ENCODE data around the gene CDH13. TPM values are rescaled to one million over a fixed set of nuclear protein-coding genes. Genes with fewer than 3 reads are reported as not detected.

The CDH13 gene
- polyA plus RNA-seq, 3 donors = 1.0 to 7.7 (median 2.8) TPM

DNA sequence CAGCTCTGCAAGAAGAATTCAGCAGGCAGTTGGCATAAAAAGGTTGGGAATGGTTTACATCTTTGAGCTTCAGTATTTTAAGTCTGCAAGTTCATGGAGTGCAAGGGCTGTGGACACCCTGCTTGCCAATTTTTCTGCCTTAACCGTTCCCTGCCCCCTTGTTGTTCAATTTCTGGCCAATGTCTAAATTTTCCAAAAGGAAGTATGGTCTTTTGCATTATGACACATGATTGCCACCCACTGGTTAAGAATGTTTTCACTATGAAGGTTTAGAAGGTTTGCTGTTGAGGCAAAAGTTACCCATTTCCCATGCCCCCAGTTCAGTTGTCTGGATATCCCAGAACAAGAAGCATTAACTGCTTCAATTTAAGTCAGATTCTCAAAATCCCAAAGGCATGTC lies 441.9 kb downstream of the CDH13 start:
- WGBS, 3 donors = 17 to 28% (median 23%) methylated on average over 1 of the region's 1 CpG
- H3K27ac ChIP-seq (ENCODE audit: low read depth, low read length) = no peak overlapping the region

GRCh38 chr16:83070416-83071209 lies 443.8 kb downstream of the CDH13 start:
- 57 to 72% (median 61%) methylated on average over 5 of the region's 5 CpGs for WGBS, 3 donors
- no peak overlapping the region for H3K27ac ChIP-seq (ENCODE audit: low read depth, low read length)

DNA sequence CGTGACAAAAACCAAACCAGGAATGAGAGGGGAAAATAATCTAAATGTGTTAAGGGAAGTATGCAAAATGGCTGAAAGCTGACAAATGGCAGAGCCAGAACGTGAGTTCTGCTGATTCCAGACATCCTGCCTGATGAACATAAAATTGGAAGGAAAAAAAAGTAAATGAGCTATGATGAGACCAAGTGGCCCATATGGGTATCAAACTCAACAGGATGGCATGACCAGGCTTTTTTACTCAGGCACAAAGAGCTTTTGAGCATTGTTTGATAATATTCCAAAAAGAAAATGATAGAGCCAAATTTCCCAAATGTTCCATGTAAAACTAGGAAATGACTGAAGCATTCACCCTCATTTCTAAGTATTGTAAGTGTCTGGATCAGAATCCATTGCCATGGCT lies 449.2 kb downstream of the CDH13 start:
- 45 to 51% (median 49%) methylated on average over 2 of the region's 2 CpGs for WGBS, 3 donors
- no peak overlapping the region for H3K27ac ChIP-seq (ENCODE audit: low read depth, low read length)

- no peak overlapping the region for H3K27ac ChIP-seq (ENCODE audit: low read depth, low read length)
- 56 to 89% (median 85%) methylated on average over 3 of the region's 3 CpGs for WGBS, 3 donors
Measured at GRCh38 chr16:83083361-83083760, 456.6 kb downstream of the CDH13 start.

DNA sequence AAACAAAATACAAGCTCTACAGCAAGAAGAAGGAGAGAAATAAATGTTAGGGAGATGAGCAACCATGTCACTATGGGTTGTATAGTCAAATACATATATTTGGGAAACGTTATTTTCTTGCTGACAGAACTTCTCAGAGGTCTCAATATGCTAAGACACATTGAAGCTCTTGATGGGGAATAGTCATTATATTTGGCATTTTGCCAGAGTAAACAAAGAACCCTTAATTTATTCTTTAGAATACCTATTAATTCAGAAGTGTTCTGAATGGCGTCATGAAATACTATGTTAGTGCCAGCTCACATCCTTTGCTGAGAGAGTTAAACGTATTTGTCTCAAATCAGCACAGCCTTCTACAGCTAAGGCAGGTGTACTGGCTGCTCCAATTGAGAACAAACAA lies 458.9 kb downstream of the CDH13 start:
- 35 to 68% (median 55%) methylated on average over 3 of the region's 3 CpGs for WGBS, 3 donors
- no peak overlapping the region for H3K27ac ChIP-seq (ENCODE audit: low read depth, low read length)

DNA sequence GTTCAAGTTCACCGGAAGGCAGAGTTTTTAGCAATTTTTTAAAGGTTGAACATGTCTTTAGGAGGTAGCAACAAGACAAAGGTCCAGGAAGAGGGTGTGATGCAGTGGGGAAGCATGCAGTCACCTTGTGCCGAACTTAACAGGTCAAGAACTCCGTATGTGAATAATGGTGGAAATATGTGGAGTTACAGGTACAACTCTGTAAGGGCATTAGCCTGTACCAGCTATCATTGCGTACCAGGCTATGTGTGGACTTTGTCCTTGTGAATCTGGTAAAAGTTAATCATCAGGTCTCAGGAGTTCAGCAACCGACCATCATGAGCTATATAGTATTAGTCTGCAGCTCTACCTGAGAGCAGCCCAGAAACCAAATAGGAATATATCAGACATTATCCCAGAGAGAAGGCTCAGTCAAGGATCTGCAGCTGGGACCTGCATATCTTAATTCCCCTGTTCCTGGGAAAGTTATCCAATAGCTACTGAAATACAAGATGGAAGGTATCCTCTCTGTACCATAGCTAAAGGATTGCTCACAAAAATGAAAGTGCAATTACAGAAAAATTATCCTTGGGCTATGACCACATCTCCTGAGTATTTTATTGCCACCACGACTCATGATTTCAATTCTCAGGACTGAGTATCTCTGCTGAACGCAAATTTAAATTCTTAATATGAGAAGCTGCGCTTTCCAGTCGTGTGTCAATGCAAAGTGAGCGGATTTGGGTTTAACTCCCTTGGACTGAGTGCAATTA lies 469.3 kb downstream of the CDH13 start:
- no peak overlapping the region for H3K27ac ChIP-seq (ENCODE audit: low read depth, low read length)
- 50 to 78% (median 65%) methylated on average over 10 of the region's 10 CpGs for WGBS, 3 donors

DNA sequence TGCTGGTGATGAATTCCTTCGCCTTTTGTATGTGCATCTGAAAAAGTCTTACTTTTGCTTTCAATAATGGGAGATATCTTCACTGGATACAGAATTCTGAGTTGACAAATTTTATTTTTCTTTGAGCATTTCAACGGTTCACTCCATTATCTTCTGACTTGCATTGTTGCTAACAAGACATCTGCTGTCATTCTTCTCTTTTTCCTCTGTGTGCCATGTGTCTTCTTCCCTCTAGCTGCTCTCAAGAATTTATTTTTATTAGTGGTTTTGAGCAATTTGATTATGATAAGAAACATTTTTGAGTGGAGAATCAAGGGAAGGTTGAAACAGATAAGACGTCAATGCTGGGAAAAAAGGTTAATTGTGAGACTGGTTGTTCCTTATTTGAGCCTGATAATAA lies 471.8 kb downstream of the CDH13 start:
- WGBS, 3 donors = 83 to 96% (median 94%) methylated on average over 3 of the region's 3 CpGs
- no peak overlapping the region for H3K27ac ChIP-seq (ENCODE audit: low read depth, low read length)

GRCh38 chr16:83100679-83101078 lies 473.9 kb downstream of the CDH13 start:
- H3K27ac ChIP-seq (ENCODE audit: low read depth, low read length) = no peak overlapping the region
- 83 to 93% (median 88%) methylated on average over 2 of the region's 2 CpGs for WGBS, 3 donors

- no peak overlapping the region for H3K27ac ChIP-seq (ENCODE audit: low read depth, low read length)
- 75 to 92% (median 80%) methylated on average over 6 of the region's 6 CpGs for WGBS, 3 donors
Measured at GRCh38 chr16:83102336-83102735, 475.6 kb downstream of the CDH13 start.

- WGBS, 3 donors = 75 to 90% (median 88%) methylated on average over 9 of the region's 9 CpGs
- H3K27ac ChIP-seq (ENCODE audit: low read depth, low read length) = no peak overlapping the region
Measured at GRCh38 chr16:83105279-83106077, 478.7 kb downstream of the CDH13 start.

DNA sequence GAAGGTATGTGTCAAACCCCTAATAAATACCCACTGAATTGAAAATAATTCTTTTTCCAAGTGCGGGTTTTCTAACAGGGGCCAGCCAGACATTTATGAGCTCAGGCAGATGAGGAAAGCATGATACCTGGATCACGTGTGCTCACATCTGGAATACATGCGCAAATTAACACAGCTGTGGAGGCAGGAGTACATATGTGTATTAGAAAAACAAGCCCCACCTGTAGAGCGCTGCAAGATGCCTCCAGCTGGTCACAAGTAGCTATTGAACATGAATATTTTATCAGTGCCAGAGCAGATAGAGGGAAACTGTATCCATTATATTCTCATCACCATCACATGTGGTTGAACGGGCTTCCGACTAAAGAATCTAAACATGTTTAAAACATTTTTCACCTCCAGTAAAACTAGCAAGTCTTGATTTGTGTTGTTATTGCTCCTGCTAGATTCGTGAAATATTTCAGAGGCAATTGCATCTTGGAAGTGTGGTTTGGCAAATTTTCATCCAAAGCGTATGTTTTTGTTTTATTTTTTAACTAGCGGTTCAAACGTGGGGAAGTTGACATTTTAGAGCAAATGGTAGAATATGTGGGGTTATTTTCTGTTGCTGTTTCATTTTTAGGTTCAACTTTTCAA lies 482.8 kb downstream of the CDH13 start:
- WGBS, 3 donors = 69 to 75% (median 74%) methylated on average over 10 of the region's 10 CpGs
- no peak overlapping the region for H3K27ac ChIP-seq (ENCODE audit: low read depth, low read length)

- H3K27ac ChIP-seq (ENCODE audit: low read depth, low read length) = no peak overlapping the region
- 80 to 86% (median 80%) methylated on average over 5 of the region's 5 CpGs for WGBS, 3 donors
Measured at GRCh38 chr16:83110269-83110668, 483.5 kb downstream of the CDH13 start.

GRCh38 chr16:83113317-83113716 lies 486.5 kb downstream of the CDH13 start:
- 29 to 37% (median 30%) methylated on average over 7 of the region's 7 CpGs for WGBS, 3 donors
- no peak overlapping the region for H3K27ac ChIP-seq (ENCODE audit: low read depth, low read length)

DNA sequence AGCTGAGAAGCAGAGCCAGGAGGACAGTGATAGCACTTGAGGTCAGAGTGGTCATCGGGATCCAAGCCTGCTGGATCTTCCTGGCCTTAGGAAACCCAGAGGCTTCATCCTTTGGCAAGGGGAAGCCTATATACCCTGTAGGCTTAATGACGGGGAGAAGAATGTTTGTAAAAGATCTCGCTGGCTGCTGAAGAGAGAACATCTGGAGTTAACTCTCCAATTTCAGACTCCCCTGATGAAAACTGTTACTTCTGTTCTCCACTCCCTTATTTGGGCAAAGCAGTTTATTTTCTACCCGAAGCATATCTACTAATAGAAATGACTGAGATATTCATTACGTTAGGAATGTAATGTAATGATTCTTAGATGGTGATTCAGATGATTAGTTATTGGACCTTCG lies 487.0 kb downstream of the CDH13 start:
- H3K27ac ChIP-seq (ENCODE audit: low read depth, low read length) = no peak overlapping the region
- 54 to 76% (median 69%) methylated on average over 6 of the region's 6 CpGs for WGBS, 3 donors

- H3K27ac ChIP-seq (ENCODE audit: low read depth, low read length) = no peak overlapping the region
- 55 to 78% (median 62%) methylated on average over 10 of the region's 10 CpGs for WGBS, 3 donors
Measured at GRCh38 chr16:83115491-83116232, 488.9 kb downstream of the CDH13 start.

DNA sequence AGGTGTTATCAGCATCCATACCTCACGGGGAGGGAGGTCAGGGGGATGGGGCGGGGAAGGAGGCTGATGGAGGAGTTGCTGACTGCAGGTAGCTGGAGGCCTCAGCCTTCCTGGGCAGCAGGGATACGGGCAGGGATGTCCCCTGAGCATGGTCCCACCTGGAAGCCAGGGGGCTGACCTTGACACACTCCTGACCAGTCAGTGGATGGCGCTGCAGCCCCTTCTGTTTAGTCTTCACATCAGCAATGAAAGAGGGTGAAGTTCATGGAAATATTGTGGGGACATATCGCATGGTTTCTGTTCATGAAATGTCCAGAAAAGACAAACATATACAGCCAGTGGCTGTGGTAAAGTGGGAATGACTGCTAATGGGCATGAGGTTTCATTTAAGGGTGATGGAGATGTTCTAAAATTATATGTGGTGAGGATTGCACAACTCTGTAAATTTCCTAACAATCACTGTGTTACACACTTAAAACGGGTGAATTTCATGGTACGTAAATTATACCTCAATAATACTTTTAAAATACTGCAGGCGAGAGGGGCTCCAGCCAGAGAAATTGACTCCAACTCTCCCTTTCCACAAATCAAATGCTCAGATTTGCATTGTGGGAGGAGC lies 489.6 kb downstream of the CDH13 start:
- 59 to 78% (median 71%) methylated on average over 8 of the region's 8 CpGs for whole genome bisulfite sequencing, 3 donors
- H3K27ac ChIP-seq (ENCODE audit: low read depth, low read length) = no peak overlapping the region

GRCh38 chr16:83117810-83118209 lies 491.0 kb downstream of the CDH13 start:
- WGBS, 3 donors = 68 to 81% (median 79%) methylated on average over 8 of the region's 8 CpGs
- H3K27ac ChIP-seq (ENCODE audit: low read depth, low read length) = no peak overlapping the region
